Measurements from ENCODE around the gene ZNF76.
A peak's percentile ranks its signal among the peaks of the same experiment; 100 is the strongest.

ZNF76 gene

DNA sequence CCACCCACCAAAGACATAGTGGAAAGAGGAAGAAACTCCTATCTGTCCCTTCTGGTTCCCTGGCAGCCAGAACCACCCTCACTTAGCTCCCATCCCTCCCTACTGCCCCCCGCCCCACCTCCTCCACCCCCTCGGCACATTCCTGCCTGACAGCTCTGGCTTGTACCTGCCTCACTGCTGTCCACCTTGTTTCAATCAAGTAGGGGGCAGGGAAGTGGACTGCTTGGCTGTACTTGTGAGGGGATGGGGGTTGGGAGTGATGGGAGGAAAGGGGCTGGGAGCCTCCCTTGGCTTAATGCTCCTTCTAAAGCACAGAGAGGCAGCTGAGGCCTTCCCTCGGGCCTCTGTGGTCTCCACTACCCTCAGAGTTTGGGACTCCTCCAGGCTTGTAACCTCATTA is 22.1 kb upstream of the ZNF76 start:
- no peak for DNase-seq (ENCODE audit: low read depth)

- DNase-seq (ENCODE audit: low read depth) = no peak
Measured at GRCh38 chr6:35238843-35239289, 20.7 kb upstream of the ZNF76 start.

DNA sequence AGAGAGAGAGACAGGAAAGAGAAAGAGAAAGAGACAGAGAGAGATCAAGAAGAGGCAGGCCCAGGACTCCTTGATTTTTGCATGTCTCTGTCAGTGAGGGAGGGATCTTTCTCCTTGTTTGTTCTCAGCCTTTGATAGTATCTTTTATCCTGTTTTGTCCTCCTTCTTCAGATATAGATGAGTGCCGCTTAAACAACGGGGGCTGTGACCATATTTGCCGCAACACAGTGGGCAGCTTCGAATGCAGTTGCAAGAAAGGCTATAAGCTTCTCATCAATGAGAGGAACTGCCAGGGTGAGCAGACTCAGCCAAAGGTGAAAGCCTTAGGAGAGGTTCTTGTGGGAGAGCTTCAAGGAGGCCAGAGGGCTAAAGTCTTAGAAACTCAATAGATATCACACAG is 20.0 kb upstream of the ZNF76 start:
- no peak for DNase-seq (ENCODE audit: low read depth)

DNA sequence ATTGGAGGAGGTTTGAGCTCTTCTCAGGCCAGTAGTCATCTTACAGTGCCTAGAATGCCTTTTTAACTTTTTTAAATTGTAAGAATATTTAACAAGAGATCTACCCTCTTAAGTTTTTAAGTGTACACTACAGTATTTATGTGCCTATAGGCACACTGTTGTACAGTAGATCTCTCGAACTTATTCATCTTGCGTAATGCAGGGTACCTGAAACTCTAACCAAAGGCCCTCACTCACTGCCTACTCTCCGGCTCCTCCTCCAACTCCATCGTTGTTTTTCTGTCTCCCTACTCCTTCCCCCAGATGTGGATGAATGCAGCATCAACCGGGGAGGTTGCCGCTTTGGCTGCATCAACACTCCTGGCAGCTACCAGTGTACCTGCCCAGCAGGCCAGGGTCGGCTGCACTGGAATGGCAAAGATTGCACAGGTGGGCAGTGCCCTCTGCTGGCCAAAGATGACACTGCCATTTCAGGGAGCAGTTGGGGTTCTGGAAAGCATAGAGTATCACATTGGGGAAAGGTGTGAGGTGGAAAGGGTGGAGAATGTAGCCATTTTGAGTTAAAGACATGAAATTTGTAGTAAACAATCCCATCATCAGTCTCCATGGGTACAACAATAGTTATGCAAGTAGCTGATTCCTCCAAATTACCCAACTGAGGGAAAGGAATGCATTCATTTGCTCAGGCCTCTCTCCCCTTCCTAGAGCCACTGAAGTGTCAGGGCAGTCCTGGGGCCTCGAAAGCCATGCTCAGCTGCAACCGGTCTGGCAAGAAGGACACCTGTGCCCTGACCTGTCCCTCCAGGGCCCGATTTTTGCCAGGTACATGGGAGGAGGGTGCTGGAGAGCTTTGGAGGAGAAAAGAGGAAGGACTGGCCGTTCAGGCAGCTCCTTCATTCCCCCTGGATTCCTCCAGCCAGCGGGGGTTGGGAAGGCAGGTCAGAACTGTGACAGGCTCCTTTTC is 18.4 kb upstream of the ZNF76 start:
- DNase-seq (ENCODE audit: low read depth) = peak; percentile 52

DNA sequence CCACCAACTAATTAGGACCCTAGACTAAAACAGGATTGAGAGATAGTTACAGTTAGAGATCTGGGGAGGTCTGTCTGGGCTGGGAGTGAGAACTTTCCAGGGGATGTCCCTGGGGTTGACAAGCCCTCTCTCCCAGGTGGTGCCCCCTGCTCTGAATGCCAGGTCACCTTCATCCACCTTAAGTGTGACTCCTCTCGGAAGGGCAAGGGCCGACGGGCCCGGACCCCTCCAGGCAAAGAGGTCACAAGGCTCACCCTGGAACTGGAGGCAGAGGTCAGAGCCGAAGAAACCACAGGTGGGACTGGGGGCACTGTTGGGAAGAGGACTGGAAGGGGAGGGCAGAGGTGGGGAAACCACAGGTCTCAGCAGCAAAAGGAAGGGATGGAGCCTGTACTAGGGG is 17.0 kb upstream of the ZNF76 start:
- no peak for DNase-seq (ENCODE audit: low read depth)

GRCh38 chr6:35242906-35243305 is 16.6 kb upstream of the ZNF76 start:
- no peak for DNase-seq (ENCODE audit: low read depth)

GRCh38 chr6:35243386-35243958 is 16.1 kb upstream of the ZNF76 start:
- DNase-seq (ENCODE audit: low read depth) = no peak

DNA sequence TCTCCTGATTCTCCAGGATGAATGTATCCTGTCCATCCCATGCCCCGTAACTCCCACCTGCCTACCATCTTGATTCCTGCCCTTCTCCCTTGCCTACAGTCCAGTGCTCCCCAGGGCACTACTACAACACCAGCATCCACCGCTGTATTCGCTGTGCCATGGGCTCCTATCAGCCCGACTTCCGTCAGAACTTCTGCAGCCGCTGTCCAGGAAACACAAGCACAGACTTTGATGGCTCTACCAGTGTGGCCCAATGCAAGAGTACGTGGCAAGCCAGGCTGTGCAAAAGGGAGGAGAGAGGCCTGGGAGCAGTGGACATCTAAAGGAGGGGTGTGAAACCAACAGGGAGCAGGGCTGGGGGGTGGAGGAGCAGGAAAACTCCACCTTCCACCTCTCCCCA is 15.0 kb upstream of the ZNF76 start:
- no peak for DNase-seq (ENCODE audit: low read depth)

GRCh38 chr6:35247642-35248231 is 11.8 kb upstream of the ZNF76 start:
- DNase-seq (ENCODE audit: low read depth) = no peak

DNA sequence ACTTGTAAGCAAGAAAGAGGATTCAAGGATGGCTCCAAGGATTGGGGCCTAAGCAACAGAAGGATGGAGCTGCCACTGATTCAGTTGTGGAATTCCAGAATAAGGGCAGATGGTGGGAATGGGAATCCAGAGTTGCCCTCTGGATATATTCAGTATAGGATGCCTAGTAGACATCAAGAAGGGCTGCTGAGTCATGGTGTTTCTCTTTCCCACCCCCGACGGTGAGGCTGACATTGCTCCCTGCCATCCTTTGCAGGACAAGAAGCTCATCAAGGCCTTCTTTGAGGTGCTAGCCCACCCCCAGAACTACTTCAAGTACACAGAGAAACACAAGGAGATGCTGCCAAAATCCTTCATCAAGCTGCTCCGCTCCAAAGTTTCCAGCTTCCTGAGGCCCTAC is 11.2 kb upstream of the ZNF76 start:
- DNase-seq (ENCODE audit: low read depth) = no peak

GRCh38 chr6:35248965-35249364 is 10.6 kb upstream of the ZNF76 start:
- no peak for DNase-seq (ENCODE audit: low read depth)

GRCh38 chr6:35251949-35252348 is 7.6 kb upstream of the ZNF76 start:
- DNase-seq (ENCODE audit: low read depth) = no peak

DNA sequence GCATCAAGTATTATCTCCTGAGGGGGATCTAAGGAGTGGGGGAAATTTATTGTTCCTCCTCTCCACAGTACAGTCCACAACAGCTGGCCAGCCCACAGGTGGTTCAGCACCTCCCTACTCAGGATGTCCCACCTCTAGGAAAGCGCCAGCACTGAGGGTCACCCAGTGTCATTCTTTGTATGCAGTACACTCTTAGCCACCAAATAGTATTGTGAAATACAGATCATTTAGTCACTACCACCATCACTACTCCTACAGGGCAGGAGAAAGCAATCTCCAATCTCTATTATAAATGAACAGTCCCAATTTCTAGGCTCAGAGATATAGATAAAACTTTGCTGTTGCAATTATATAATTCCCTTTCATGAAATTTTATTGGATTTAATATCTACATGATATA is 6.3 kb upstream of the ZNF76 start:
- DNase-seq (ENCODE audit: low read depth) = no peak

GRCh38 chr6:35258336-35258735 is 1.2 kb upstream of the ZNF76 start:
- DNase-seq (ENCODE audit: low read depth) = no peak

DNA sequence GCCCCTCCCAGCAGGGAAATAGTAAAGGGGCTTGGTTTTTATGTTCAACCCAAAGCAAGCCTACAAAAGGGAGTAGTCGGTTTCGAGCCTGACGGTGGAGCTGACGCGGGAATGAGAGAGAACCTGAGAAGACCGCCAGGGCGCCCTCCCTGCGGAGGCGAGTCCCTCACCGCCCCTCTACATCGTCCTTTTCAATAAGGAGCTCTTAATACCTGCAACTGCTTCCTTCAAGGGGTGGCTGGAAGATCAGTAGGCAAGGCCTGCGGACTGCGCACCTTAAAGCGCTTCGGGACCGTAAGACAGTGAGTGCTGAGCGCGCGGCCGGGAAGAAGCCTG is 709 bp upstream of the ZNF76 start:
- DNase-seq (ENCODE audit: low read depth) = peak; percentile 43

DNA sequence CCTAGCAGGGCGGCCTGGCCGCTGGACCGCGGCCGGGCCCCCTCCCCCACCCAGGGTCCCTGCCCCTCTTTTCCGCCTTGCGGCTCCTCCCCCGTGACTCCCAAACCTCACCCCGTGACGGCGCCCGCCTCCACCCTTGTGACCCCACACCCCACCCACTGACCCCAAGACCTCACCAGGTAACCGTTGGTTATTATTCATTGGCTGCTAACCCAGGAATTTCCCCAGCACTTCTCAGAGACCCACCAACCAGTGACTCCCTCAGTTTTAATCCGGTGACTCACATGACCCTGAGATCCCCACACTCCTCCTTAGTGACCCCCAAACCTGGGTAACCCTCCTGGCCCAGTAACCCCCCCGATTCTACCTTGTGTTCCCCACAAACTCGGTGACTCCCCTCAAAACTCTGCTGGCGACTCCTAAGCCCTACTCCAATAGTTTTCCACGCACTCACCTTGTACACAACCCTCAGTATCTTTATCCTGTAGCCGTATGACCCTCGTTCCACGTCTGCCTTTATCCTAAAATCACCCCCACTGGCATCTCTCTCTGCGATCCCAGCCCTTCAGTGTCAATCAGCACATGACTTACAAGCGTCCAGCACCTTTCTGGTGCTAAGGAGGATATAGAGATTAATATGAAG is 534 bp downstream of the ZNF76 start:
- DNase-seq (ENCODE audit: low read depth) = peak; percentile 72

DNA sequence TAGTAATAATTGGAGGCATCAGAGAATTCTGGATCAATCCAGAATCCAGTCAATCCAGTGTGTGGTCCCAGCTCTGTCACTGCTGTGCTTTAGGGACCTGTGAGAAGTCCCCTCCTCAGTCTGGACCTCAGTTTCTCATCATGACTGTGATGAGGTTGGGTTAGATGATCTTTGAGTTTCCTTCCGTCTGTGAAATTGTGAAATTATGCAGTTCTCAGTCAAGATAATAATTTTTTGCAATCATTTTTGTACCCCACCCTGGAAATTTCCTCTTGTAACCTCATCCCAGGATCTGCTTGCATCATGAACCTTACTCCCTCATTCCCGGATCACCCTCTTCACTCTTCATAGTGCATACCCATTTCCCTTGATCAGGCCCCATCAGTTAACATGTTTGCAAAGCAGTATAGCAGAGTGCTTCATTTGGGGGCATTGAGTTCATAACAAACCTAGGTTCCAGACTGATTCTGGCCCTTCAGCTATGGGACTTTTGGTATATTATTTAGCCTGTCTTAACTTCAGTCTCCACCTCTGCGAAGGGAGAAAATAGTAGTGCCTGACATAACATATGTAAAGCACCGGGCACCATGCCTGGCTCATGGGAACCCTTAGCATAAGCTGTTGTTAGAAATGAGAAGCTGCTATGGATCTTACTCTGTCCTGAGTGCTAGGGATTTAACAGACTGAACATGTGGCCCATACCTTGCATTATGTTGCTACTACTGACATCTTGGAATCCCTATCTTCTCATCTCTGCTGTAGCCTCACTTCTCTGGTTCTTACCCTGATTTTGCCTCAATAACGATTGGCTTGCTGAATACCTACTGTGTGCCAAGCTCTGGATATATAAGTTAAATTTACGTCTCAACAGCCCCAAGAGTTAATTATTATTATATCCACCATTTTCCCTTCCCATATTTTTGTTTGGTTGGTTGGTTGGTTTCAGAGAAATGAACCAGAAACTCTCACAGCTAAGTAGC is 1.3 kb downstream of the ZNF76 start:
- DNase-seq (ENCODE audit: low read depth) = no peak

DNA sequence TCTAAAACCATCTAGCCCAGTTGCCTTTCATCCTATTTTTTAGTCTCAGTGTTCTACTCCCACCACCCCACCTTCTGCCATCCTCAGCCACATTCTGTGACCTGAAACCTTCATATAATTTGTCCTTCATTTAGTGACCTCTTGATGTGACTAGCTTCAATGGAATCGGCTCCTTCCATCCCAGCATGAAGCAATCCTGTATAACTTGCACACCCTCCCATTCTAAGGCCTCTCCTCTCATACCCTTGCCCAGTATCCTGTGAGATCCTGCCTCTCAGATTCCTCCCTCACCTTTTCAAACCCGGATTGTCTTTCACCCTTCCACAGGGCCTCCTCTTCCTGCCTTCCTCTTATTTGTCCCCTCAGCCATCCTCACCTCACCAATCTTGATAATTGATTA is 3.1 kb downstream of the ZNF76 start:
- DNase-seq (ENCODE audit: low read depth) = no peak

DNA sequence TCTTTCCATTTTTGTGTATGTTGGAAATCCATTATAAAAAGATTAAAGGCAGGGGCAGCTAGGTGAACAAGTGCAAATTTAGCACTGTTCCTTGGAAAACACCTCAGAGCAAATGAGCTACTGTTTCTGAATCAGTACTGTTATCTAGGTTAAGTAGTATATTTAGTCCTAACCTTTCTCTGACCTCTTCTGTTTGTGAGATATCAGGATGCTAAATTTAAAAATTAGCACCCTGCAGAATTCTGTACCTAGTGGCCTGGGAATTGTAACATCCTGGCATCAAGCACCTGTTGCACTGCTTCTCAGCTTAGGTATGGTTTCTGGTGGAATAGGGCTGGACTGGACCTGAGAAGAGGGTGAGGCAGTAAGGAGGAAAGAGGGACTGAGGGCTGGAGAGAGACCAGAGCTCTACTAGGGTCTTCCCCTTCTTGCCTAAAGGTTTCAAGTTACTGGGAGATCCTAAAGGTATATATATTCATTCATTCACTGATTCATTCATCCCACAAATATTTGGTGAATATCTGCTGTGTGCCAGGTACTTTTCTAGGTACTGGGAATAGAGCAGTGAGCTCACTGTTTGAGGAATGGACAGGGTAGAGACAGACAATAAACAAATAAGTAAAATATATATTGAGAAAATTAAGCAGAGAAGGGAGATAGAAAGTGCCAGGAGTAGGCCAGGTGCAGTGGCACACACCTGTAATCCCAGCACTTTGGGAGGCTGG is 5.2 kb downstream of the ZNF76 start:
- DNase-seq (ENCODE audit: low read depth) = no peak

DNA sequence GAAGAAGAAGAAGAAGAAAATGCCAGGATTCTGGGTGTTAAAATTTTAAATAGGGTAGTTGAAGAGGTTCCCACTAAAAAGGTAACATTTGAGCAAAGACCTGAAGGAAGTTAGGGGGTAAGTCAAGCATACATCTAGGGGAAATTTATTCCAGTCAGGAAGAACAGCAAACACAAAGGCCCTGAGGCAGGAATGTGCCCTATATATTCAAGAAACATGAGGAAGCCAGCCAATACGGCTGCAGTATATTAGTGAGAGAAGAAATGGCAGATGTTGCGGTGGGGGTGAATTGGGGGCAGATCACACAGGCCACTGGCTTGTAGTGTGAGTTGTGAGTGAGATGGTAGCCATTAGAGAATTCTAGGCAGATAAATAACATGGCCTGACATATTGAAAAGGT is 6.0 kb downstream of the ZNF76 start:
- no peak for DNase-seq (ENCODE audit: low read depth)

DNA sequence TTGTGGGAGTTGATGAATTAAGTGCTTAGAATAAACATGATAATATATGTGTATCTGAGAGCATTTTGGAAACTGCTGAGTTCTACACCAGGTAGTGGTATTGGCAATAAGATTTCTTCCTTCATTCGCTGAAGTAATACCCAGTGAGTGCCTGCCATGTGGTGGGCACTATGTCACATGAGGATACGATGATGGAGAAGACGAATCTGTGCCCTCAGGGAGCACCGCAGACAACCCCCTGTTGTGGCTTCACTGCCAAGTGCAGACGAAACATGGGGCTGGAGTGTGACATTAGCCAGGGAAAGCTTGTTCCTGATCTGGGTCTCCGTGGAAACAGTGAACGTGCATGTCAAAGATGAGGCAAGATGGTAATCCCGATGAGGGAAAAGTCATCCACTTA is 7.9 kb downstream of the ZNF76 start:
- DNase-seq (ENCODE audit: low read depth) = no peak

All from T follicular helper cell (primary cell).